A673 (cell line): ENCODE measurements around the gene PTRH1. TPM values are rescaled to one million over a fixed set of nuclear protein-coding genes. Genes with fewer than 3 reads are reported as not detected.
"Not testable (repeated sequence)": the region's sequence is repeated elsewhere in the genome, so short reads cannot be mapped to it uniquely, and the experiment has no call there.

Experiments used
- BruUV-seq: library from RNA; stranded (reverse); fragments of 400-500 nt; replicated peaks from 2 replicates; lab custom pipeline; 2021; lab: Mats Ljungman, UMichigan
- CTCF ChIA-PET: fragments of 300-600 bp; sonication (Branson Sonifier 250); formaldehyde crosslinking; loops from one replicate; lab custom pipeline; 2022; ENCODE audit warnings: antibody characterized with exemption; lab: Charles Lee
- POLR2A ChIA-PET: fragments of 300-600 bp; sonication (Branson Sonifier 250); formaldehyde crosslinking; loops from one replicate; lab custom pipeline; 2022; ENCODE audit warnings: antibody characterized with exemption; ENCODE audit not compliant: low non-redundant PET; lab: Charles Lee
- DNase-seq: peaks from one replicate; pipeline ENCODE4 v3.0.0-alpha.2; 2015; ENCODE audit warnings: low spot score
- H3K27ac ChIP-seq: fragments of 200-600 bp; sonication (generic); 2 replicates; pipeline ENCODE4 v1.5.1; 2016; ENCODE audit warnings: mixed run types, low read depth, mild to moderate bottlenecking, mixed read lengths, antibody characterized with exemption, low read length; ENCODE audit not compliant: poor library complexity, severe bottlenecking
- H3K27me3 ChIP-seq: fragments of 200-600 bp; sonication (generic); replicated peaks from 2 replicates; pipeline ENCODE4 v1.6.1; 2017; ENCODE audit warnings: mixed run types, low read depth, mild to moderate bottlenecking, mixed read lengths, antibody characterized with exemption, low read length; ENCODE audit not compliant: insufficient read depth, poor library complexity
- H3K36me3 ChIP-seq: fragments of 200-600 bp; sonication (generic); 2 replicates; pipeline ENCODE4 v1.6.1; 2016; ENCODE audit warnings: mixed run types, mild to moderate bottlenecking, mixed read lengths, antibody characterized with exemption, low read length; ENCODE audit not compliant: insufficient read depth, poor library complexity, severe bottlenecking
- H3K4me1 ChIP-seq: fragments of 200-600 bp; sonication (generic); 2 replicates; pipeline ENCODE4 v1.6.1; 2017; ENCODE audit warnings: mixed run types, mild to moderate bottlenecking, mixed read lengths, antibody characterized with exemption, low read length; ENCODE audit not compliant: insufficient read depth, poor library complexity, severe bottlenecking
- H3K4me3 ChIP-seq: fragments of 200-600 bp; sonication (generic); 2 replicates; pipeline ENCODE4 v1.5.1; 2016; ENCODE audit warnings: low read depth, mixed run types, mild to moderate bottlenecking, mixed read lengths, low read length; ENCODE audit not compliant: poor library complexity, severe bottlenecking
- H3K9me3 ChIP-seq: fragments of 200-600 bp; sonication (generic); 2 replicates; pipeline ENCODE4 v1.6.1; 2016; ENCODE audit warnings: mixed run types, low read depth, mild to moderate bottlenecking, mixed read lengths, antibody characterized with exemption, low read length; ENCODE audit not compliant: poor library complexity, severe bottlenecking
- EZH2 ChIP-seq: fragments of 200-600 bp; sonication (generic); IDR thresholded peaks from 2 replicates; pipeline ENCODE4 v1.6.1; 2017; ENCODE audit warnings: borderline replicate concordance, low read depth, mild to moderate bottlenecking, mixed read lengths, antibody characterized with exemption, low read length; ENCODE audit not compliant: poor library complexity, severe bottlenecking
- intact Hi-C: fragments of 100-400 bp; cut with micrococcal nuclease; formaldehyde crosslinking; loops from one replicate; pipeline ENCODE4 v1.10.0; 2022; ENCODE audit not compliant: unreplicated experiment
- total RNA-seq: library from RNA; stranded (reverse); gene quantifications from 2 replicates; pipeline ENCODE4 v1.2.3, GENCODE V29; 2021
- TF ChIP-seq, protein P1 (sequence below): fragments of 300-800, 200-600 bp; sonication (generic); conservative IDR thresholded peaks from 2 replicates; pipeline ENCODE4 v1.5.1; 2017; ENCODE audit warnings: low read depth, mild to moderate bottlenecking, antibody characterized with exemption, low read length, moderate library complexity, mixed read lengths

PTRH1 gene
- total RNA-seq, 1 experiment from 2014 or later, result 9.3 TPM

GRCh38 chr9:127761491-127761956, 46.1 kb upstream of the PTRH1 start:
- Histone ChIP-seq H3K36me3 (no peaks in the 10 kb centered on the region), H3K27ac (no peak overlapping the region), H3K4me1 (no peaks in the 10 kb centered on the region), H3K27me3 (no peaks in the 10 kb centered on the region), H3K4me3 (no peak overlapping the region), H3K9me3 (no peaks in the 10 kb centered on the region)
- ChIA-PET POLR2A (no interaction called here), CTCF (no interaction called here)
- TF ChIP-seq, protein P1, sequence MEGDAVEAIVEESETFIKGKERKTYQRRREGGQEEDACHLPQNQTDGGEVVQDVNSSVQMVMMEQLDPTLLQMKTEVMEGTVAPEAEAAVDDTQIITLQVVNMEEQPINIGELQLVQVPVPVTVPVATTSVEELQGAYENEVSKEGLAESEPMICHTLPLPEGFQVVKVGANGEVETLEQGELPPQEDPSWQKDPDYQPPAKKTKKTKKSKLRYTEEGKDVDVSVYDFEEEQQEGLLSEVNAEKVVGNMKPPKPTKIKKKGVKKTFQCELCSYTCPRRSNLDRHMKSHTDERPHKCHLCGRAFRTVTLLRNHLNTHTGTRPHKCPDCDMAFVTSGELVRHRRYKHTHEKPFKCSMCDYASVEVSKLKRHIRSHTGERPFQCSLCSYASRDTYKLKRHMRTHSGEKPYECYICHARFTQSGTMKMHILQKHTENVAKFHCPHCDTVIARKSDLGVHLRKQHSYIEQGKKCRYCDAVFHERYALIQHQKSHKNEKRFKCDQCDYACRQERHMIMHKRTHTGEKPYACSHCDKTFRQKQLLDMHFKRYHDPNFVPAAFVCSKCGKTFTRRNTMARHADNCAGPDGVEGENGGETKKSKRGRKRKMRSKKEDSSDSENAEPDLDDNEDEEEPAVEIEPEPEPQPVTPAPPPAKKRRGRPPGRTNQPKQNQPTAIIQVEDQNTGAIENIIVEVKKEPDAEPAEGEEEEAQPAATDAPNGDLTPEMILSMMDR, result no peak
- TF ChIP-seq EZH2, result no peak
- BruUV-seq, result no TSS peak
- intact Hi-C loops, result no loop called here
- DNase-seq, result no peak

DNA sequence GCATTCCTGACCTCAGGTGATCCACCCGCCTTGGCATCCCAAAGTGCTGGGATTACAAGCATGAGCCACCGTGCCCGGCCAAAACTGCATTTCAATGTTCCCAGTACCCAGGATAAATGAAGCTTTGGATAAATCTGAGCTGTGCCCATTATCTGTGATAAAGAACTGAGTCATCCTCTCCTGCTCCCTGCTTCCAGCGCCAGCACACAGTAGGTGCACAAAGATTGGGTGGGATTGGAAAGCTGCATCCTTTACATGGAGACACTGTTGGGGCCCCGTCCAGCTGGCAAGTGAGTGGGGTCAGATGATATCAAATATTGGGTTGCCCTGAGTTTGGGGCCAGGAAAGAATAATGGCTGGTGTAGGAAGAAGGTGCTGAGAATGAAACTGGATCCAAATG, 45.6 kb upstream of the PTRH1 start:
- TF ChIP-seq, protein P1, result no peak
- no peak for TF ChIP-seq EZH2
- no peaks in the 10 kb centered on the region for H3K9me3 ChIP-seq
- DNase-seq, result no peak
- no peak overlapping the region for H3K4me3 ChIP-seq
- no peaks in the 10 kb centered on the region for H3K36me3 ChIP-seq
- H3K4me1 ChIP-seq, result no peaks in the 10 kb centered on the region
- ChIA-PET CTCF (no interaction called here), POLR2A (no interaction called here)
- no TSS peak for BruUV-seq
- intact Hi-C loops, result no loop called here
- peaks cover 4% of the 10 kb centered on the region for H3K27me3 ChIP-seq
- no peak overlapping the region for H3K27ac ChIP-seq

- no peak overlapping the region for H3K27ac ChIP-seq
- no peak overlapping the region for H3K4me3 ChIP-seq
- TF ChIP-seq EZH2, result no peak
- TF ChIP-seq, protein P1, result no peak
- H3K9me3 ChIP-seq, result no peaks in the 10 kb centered on the region
- no TSS peak for BruUV-seq
- peaks cover 26% of the 10 kb centered on the region for H3K27me3 ChIP-seq
- H3K4me1 ChIP-seq, result peaks cover 3% of the 10 kb centered on the region
- intact Hi-C loops, result no loop called here
- CTCF ChIA-PET, result no interaction called here
- POLR2A ChIA-PET, result no interaction called here
- H3K36me3 ChIP-seq, result no peaks in the 10 kb centered on the region
- no peak for DNase-seq
Measured at GRCh38 chr9:127758843-127759242, 43.4 kb upstream of the PTRH1 start.

GRCh38 chr9:127756776-127757175, 41.3 kb upstream of the PTRH1 start:
- POLR2A ChIA-PET, H3K27ac ChIP-seq, intact Hi-C loops, H3K4me1 ChIP-seq, DNase-seq, H3K9me3 ChIP-seq, H3K4me3 ChIP-seq, BruUV-seq, H3K36me3 ChIP-seq, CTCF ChIA-PET: not testable (repeated sequence)
- H3K27me3 ChIP-seq, result peaks cover 44% of the 10 kb centered on the region
